HEK293 (cell line): ENCODE data around the gene CACHD1.

Source experiments
- CTCF ChIA-PET: fragments of 350-600 bp; formaldehyde crosslinking; extraction: SDS; loops from one replicate; lab custom pipeline; 2021; ENCODE audit warnings: antibody characterized with exemption; lab: Yijun Ruan, JAX
- POLR2A ChIA-PET: fragments of 300-600 bp; formaldehyde crosslinking; extraction: SDS; loops from one replicate; lab custom pipeline; 2020; ENCODE audit warnings: antibody characterized with exemption, inconsistent platforms; lab: Yijun Ruan, JAX
- H3K27ac ChIP-seq: fragments of 200-500 bp; sonication (Bioruptor generic); 2 replicates; pipeline ENCODE4 v1.5.1; 2014; ENCODE audit warnings: low read depth, low read length, control low read depth, inconsistent platforms; ENCODE audit errors: extremely low read depth
- H3K36me3 ChIP-seq, 2 experiments: fragments of 200-500 bp in 1 of 2; sonication (Bioruptor generic) in 1 of 2; 1 replicate in 1 of 2; 2 replicates in 1 of 2; pipeline ENCODE4 v1.5.1; 2014 to 2017; ENCODE audit warnings: inconsistent platforms in 2 of 2, low read length in 2 of 2; ENCODE audit not compliant: control insufficient read depth in 2 of 2, insufficient read depth in 1 of 2
- H3K4me1 ChIP-seq: fragments of 200-500 bp; sonication (Bioruptor generic); 2 replicates; pipeline ENCODE4 v1.5.1; 2014; ENCODE audit warnings: mild to moderate bottlenecking, low read length, inconsistent platforms; ENCODE audit not compliant: control insufficient read depth, insufficient read depth
- H3K4me3 ChIP-seq: 2 replicates; pipeline ENCODE4 v1.5.1; 2011; ENCODE audit warnings: low read depth, mild to moderate bottlenecking, control low read depth, low read length, moderate library complexity
- H3K9me3 ChIP-seq: fragments of 200-500 bp; sonication (Bioruptor generic); 2 replicates; pipeline ENCODE4 v1.5.1; 2014; ENCODE audit warnings: low read depth, low read length, inconsistent platforms; ENCODE audit not compliant: control insufficient read depth, insufficient read depth
- HOXD13 ChIP-seq: sonication (generic); formaldehyde crosslinking; IDR thresholded peaks from 2 replicates; pipeline ENCODE4 v1.8.0; 2022; ENCODE audit warnings: missing genetic modification reagents, borderline replicate concordance
- SETDB1 ChIP-seq: IDR thresholded peaks from one replicate; pipeline ENCODE4 v1.6.1; 2017; ENCODE audit warnings: mild to moderate bottlenecking, low read length, moderate library complexity, mixed read lengths; ENCODE audit not compliant: insufficient read length
- SP3 ChIP-seq: fragments of 450-650 bp; formaldehyde crosslinking; IDR thresholded peaks from 2 replicates; pipeline ENCODE4 v1.5.1; 2016; ENCODE audit warnings: missing biosample characterization, missing genetic modification characterization
- SP7 ChIP-seq: fragments of 450-650 bp; formaldehyde crosslinking; IDR thresholded peaks from 2 replicates; pipeline ENCODE4 v1.5.1; 2016; ENCODE audit warnings: missing biosample characterization, missing genetic modification characterization
- YY1 ChIP-seq: fragments of 450-650 bp; formaldehyde crosslinking; IDR thresholded peaks from 2 replicates; pipeline ENCODE4 v1.5.1; 2018; ENCODE audit warnings: missing biosample characterization, missing genetic modification characterization
- ZBTB7A ChIP-seq: fragments of 450-650 bp; formaldehyde crosslinking; IDR thresholded peaks from 2 replicates; pipeline ENCODE4 v1.5.1; 2016; ENCODE audit warnings: low read depth, missing biosample characterization, missing genetic modification characterization
- ZNF121 ChIP-seq: fragments of 450-650 bp; formaldehyde crosslinking; IDR thresholded peaks from 2 replicates; pipeline ENCODE4 v1.5.1; 2016; ENCODE audit warnings: missing biosample characterization, missing genetic modification characterization
- ZNF146 ChIP-seq: fragments of 450-650 bp; formaldehyde crosslinking; IDR thresholded peaks from 2 replicates; pipeline ENCODE4 v1.5.1; 2016; ENCODE audit warnings: missing biosample characterization, missing genetic modification characterization
- ZNF292 ChIP-seq: fragments of 450-650 bp; formaldehyde crosslinking; IDR thresholded peaks from 2 replicates; pipeline ENCODE4 v1.5.1; 2016; ENCODE audit warnings: low read depth, missing biosample characterization, missing genetic modification characterization, borderline replicate concordance
- ZNF341 ChIP-seq: fragments of 450-650 bp; formaldehyde crosslinking; IDR thresholded peaks from 2 replicates; pipeline ENCODE4; 2016; ENCODE audit warnings: low read depth, missing biosample characterization, missing genetic modification characterization
- ZNF48 ChIP-seq: fragments of 450-650 bp; formaldehyde crosslinking; IDR thresholded peaks from 2 replicates; pipeline ENCODE4 v1.5.1; 2016; ENCODE audit warnings: missing biosample characterization, missing genetic modification characterization
- ZNF571 ChIP-seq: fragments of 450-650 bp; formaldehyde crosslinking; IDR thresholded peaks from 2 replicates; pipeline ENCODE4 v1.5.0; 2017; ENCODE audit warnings: missing biosample characterization, missing genetic modification characterization
- ZNF624 ChIP-seq: fragments of 450-650 bp; formaldehyde crosslinking; IDR thresholded peaks from 2 replicates; pipeline ENCODE4 v1.5.1; 2017; ENCODE audit warnings: missing biosample characterization, missing genetic modification characterization
- ZNF837 ChIP-seq: fragments of 450-650 bp; formaldehyde crosslinking; IDR thresholded peaks from 2 replicates; pipeline ENCODE4 v1.5.1; 2016; ENCODE audit warnings: missing biosample characterization, missing genetic modification characterization
- TF ChIP-seq, protein P1 (sequence below): fragments of 450-650 bp; formaldehyde crosslinking; IDR thresholded peaks from 2 replicates; pipeline ENCODE4 v1.5.1; 2016; ENCODE audit warnings: missing biosample characterization, missing genetic modification characterization
- TF ChIP-seq, protein P2 (sequence below): fragments of 450-650 bp; formaldehyde crosslinking; IDR thresholded peaks from 2 replicates; pipeline ENCODE4 v1.5.0; 2017; ENCODE audit warnings: missing biosample characterization, missing genetic modification characterization, borderline replicate concordance
- TF ChIP-seq, protein P3 (sequence below): fragments of 450-650 bp; formaldehyde crosslinking; IDR thresholded peaks from 2 replicates; pipeline ENCODE4 v1.5.1; 2016; ENCODE audit warnings: missing biosample characterization, missing genetic modification characterization
- TF ChIP-seq, protein P4 (sequence below): fragments of 450-650 bp; formaldehyde crosslinking; IDR thresholded peaks from 2 replicates; pipeline ENCODE4; 2016; ENCODE audit warnings: missing biosample characterization, missing genetic modification characterization
- TF ChIP-seq, protein P5 (sequence below): fragments of 450-650 bp; IDR thresholded peaks from 2 replicates; pipeline ENCODE4 v1.5.1; 2018; ENCODE audit warnings: missing biosample characterization, mild to moderate bottlenecking, missing genetic modification characterization
- TF ChIP-seq, protein P6 (sequence below): fragments of 450-650 bp; formaldehyde crosslinking; IDR thresholded peaks from 2 replicates; pipeline ENCODE4 v1.5.1; 2016; ENCODE audit warnings: missing biosample characterization, missing genetic modification characterization

CACHD1 gene

DNA sequence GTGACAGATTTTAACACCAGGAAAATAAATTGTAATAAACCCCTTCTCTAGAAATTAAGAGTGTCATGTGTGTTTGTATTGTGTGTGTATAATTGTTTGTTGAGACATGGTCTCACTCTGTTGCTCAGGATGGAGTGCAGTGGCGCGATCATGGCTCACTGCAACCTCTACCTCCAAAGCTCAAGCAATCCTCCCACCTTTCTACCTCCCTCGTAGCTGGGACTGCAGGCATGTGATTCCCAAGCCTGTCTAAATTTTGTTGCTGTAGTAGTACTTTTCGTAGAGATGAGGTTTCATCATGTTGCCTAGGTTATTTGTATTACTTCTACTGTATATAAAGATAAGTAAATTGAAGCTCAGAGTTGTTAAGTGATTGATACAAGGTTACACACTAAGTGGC is 206.5 kb downstream of the CACHD1 start:
- no peaks in the 10 kb centered on the region for H3K9me3 ChIP-seq
- H3K4me1 ChIP-seq, result no peaks in the 10 kb centered on the region
- H3K4me3 ChIP-seq, result no peak overlapping the region
- ChIA-PET CTCF (interaction anchor here (0.6 to 3.2 kb wide), 19 partner anchors 8 to 407 kb away, joined by 3 to 21 read pairs (median 4); no protein-coding TSS in a partner anchor), POLR2A (no interaction called here)
- no peak for TF ChIP-seq ZNF571 (tag by site-specific recombination)
- no peak for TF ChIP-seq ZNF341 (tag by site-specific recombination)
- TF ChIP-seq, protein P1, sequence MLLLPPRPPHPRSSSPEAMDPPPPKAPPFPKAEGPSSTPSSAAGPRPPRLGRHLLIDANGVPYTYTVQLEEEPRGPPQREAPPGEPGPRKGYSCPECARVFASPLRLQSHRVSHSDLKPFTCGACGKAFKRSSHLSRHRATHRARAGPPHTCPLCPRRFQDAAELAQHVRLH, result no peak
- no peak for TF ChIP-seq ZBTB7A
- TF ChIP-seq, protein P2, sequence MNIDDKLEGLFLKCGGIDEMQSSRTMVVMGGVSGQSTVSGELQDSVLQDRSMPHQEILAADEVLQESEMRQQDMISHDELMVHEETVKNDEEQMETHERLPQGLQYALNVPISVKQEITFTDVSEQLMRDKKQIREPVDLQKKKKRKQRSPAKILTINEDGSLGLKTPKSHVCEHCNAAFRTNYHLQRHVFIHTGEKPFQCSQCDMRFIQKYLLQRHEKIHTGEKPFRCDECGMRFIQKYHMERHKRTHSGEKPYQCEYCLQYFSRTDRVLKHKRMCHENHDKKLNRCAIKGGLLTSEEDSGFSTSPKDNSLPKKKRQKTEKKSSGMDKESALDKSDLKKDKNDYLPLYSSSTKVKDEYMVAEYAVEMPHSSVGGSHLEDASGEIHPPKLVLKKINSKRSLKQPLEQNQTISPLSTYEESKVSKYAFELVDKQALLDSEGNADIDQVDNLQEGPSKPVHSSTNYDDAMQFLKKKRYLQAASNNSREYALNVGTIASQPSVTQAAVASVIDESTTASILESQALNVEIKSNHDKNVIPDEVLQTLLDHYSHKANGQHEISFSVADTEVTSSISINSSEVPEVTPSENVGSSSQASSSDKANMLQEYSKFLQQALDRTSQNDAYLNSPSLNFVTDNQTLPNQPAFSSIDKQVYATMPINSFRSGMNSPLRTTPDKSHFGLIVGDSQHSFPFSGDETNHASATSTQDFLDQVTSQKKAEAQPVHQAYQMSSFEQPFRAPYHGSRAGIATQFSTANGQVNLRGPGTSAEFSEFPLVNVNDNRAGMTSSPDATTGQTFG (tag by site-specific recombination), result no peak
- H3K36me3 ChIP-seq, result peaks cover 20 to 87% of the 10 kb centered on the region in 2 experiments
- no peak overlapping the region for H3K27ac ChIP-seq

DNA sequence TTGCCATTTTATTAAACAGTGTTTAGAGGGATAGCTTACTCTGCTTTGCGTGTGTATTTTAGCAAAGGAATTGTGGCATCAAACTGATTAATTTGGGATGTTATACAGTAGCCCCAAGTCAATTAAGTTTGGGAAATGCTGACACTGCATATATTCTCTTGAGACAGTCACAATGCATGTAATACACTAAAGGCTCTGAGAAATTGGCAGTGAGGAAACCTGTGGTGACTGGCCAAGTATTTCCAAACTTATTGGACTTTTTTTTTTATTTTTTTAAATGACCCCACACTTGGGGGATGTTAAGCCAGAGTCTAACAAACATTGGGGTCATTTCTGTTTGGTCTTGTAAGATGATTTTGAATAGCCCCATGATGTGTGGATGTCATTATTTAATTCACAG is 207.6 kb downstream of the CACHD1 start:
- Histone ChIP-seq H3K36me3 (peaks cover 22 to 89% of the 10 kb centered on the region in 2 experiments), H3K27ac (no peak overlapping the region), H3K4me3 (no peak overlapping the region), H3K4me1 (no peaks in the 10 kb centered on the region), H3K9me3 (no peaks in the 10 kb centered on the region)
- POLR2A ChIA-PET, result no interaction called here
- CTCF ChIA-PET, result interaction anchor here (0.6 to 3.2 kb wide), 7 partner anchors 8 to 202 kb away, joined by 3 to 12 read pairs (median 3); no protein-coding TSS in a partner anchor
- TF ChIP-seq ZNF837 (tag by site-specific recombination) (no peak), ZNF292 (tag by site-specific recombination) (no peak), ZNF624 (tag by site-specific recombination) (no peak), HOXD13 (CRISPR knock-in tag) (no peak), ZNF121 (tag by site-specific recombination) (no peak), ZNF146 (tag by site-specific recombination) (no peak)
- TF ChIP-seq, protein P3, sequence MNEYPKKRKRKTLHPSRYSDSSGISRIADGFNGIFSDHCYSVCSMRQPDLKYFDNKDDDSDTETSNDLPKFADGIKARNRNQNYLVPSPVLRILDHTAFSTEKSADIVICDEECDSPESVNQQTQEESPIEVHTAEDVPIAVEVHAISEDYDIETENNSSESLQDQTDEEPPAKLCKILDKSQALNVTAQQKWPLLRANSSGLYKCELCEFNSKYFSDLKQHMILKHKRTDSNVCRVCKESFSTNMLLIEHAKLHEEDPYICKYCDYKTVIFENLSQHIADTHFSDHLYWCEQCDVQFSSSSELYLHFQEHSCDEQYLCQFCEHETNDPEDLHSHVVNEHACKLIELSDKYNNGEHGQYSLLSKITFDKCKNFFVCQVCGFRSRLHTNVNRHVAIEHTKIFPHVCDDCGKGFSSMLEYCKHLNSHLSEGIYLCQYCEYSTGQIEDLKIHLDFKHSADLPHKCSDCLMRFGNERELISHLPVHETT (tag by site-specific recombination), result no peak
- TF ChIP-seq, protein P4, sequence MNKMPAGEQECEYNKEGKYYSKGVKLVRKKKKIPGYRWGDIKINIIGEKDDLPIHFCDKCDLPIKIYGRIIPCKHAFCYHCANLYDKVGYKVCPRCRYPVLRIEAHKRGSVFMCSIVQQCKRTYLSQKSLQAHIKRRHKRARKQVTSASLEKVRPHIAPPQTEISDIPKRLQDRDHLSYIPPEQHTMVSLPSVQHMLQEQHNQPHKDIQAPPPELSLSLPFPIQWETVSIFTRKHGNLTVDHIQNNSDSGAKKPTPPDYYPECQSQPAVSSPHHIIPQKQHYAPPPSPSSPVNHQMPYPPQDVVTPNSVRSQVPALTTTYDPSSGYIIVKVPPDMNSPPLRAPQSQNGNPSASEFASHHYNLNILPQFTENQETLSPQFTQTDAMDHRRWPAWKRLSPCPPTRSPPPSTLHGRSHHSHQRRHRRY (tag by site-specific recombination), result no peak

DNA sequence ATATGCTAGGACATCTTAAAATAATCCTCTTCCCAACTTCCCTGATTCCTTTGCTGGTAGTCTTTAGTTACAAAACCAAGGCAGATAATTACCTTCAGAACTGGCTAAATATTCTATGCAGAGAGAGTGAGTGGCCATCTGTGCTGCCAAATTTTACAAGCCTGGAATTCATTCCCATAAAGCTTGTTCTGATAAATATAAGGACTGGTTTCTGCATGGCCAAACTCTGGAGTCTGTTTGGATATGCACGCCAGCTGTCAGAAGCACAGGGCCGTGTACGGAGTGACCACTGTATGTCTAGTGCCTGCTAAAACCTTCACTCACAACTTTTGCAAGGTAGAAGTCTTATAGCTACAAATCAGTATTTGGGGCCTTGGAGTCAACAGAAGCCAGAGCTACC is 208.4 kb downstream of the CACHD1 start:
- POLR2A ChIA-PET, result no interaction called here
- H3K36me3 ChIP-seq, result peaks cover 27 to 88% of the 10 kb centered on the region in 2 experiments
- TF ChIP-seq, protein P5, sequence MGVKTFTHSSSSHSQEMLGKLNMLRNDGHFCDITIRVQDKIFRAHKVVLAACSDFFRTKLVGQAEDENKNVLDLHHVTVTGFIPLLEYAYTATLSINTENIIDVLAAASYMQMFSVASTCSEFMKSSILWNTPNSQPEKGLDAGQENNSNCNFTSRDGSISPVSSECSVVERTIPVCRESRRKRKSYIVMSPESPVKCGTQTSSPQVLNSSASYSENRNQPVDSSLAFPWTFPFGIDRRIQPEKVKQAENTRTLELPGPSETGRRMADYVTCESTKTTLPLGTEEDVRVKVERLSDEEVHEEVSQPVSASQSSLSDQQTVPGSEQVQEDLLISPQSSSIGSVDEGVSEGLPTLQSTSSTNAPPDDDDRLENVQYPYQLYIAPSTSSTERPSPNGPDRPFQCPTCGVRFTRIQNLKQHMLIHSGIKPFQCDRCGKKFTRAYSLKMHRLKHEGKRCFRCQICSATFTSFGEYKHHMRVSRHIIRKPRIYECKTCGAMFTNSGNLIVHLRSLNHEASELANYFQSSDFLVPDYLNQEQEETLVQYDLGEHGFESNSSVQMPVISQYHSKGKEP (tag by site-specific recombination), result no peak
- TF ChIP-seq SETDB1 (no peak), ZNF48 (no peak), YY1 (tag by site-specific recombination) (no peak), SP7 (no peak), SP3 (tag by site-specific recombination) (no peak)
- TF ChIP-seq, protein P6, sequence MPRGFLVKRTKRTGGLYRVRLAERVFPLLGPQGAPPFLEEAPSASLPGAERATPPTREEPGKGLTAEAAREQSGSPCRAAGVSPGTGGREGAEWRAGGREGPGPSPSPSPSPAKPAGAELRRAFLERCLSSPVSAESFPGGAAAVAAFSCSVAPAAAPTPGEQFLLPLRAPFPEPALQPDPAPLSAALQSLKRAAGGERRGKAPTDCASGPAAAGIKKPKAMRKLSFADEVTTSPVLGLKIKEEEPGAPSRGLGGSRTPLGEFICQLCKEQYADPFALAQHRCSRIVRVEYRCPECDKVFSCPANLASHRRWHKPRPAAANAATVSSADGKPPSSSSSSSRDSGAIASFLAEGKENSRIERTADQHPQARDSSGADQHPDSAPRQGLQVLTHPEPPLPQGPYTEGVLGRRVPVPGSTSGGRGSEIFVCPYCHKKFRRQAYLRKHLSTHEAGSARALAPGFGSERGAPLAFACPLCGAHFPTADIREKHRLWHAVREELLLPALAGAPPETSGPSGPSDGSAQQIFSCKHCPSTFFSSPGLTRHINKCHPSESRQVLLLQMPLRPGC (tag by site-specific recombination), result no peak

More for the DNA sequence above, 208.4 kb downstream of the CACHD1 start:
- no peak overlapping the region for H3K27ac ChIP-seq
- no peaks in the 10 kb centered on the region for H3K9me3 ChIP-seq
- no peak overlapping the region for H3K4me3 ChIP-seq
- CTCF ChIA-PET, result interaction anchor here (0.6 to 3.2 kb wide), 3 partner anchors 7 to 600 kb away, joined by 3 to 12 read pairs (median 7); no protein-coding TSS in a partner anchor
- no peaks in the 10 kb centered on the region for H3K4me1 ChIP-seq
